GM10266 (cell line): ENCODE measurements around the gene HORMAD2.

Source experiments
- DNase-seq: peaks from one replicate; pipeline ENCODE4 v3.0.0; 2012; ENCODE audit errors: extremely low spot score
- CTCF ChIP-seq: IDR thresholded peaks from 2 replicates; pipeline ENCODE4 v1.5.1; 2012; ENCODE audit warnings: mild to moderate bottlenecking, low read depth; ENCODE audit not compliant: control insufficient read depth, insufficient read depth; ENCODE audit errors: missing control alignments

The HORMAD2 gene

GRCh38 chr22:30169002-30169401, 88.7 kb downstream of the HORMAD2 start:
- no peak for DNase-seq
- no peak for TF ChIP-seq CTCF

GRCh38 chr22:30170129-30170528, 89.9 kb downstream of the HORMAD2 start:
- no peak for DNase-seq
- TF ChIP-seq CTCF: no peak

- no peak for TF ChIP-seq CTCF
- DNase-seq: no peak
These were observed 90.7 kb downstream of the HORMAD2 start for GRCh38 chr22:30171008-30171407.

GRCh38 chr22:30175690-30176288, 95.5 kb downstream of the HORMAD2 start:
- no peak for DNase-seq
- TF ChIP-seq CTCF: no peak

- DNase-seq: no peak
These were observed 96.2 kb downstream of the HORMAD2 start for GRCh38 chr22:30176431-30176830.

GRCh38 chr22:30178181-30179126, 98.2 kb downstream of the HORMAD2 start:
- no peak for TF ChIP-seq CTCF
- no peak for DNase-seq

More at GRCh38 chr22:30176431-30176830, 96.2 kb downstream of the HORMAD2 start:
- TF ChIP-seq CTCF: no peak

GRCh38 chr22:30180616-30181015, 100.4 kb downstream of the HORMAD2 start:
- DNase-seq: no peak
- no peak for TF ChIP-seq CTCF
